ENCODE measurements around the gene IFFO2.

IFFO2 gene

DNA sequence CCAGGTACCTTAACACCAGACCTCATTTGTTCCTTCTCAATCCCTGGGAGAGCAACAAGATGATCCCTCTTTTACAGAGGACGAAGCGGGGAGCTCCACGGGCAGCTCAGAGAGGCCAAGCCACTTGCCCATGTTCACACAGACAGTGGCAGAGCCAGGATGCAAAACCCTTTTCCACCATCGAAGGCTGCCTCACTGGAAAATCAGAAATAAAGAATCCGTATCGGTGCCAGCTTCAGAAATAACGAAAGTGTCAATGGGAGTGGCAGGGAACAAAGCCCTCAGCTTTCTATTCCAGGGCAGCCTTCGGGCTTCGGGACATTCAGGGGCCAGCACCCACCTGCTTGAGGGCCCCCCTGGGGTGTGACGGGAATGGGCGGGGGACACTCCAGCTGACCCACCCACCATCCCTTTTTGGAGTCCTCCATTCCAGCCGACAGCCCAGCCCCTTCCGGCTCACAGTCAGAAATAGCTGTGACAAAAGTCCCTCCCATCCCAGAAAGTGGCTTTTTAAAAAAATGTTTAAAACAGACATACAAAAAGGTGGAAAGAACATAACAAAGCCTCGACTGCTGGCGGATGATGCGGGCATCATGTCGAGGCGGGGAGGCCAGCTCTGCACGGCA is 6.0 kb downstream of the IFFO2 start:
- no peak for DNase-seq (ENCODE audit: low spot score)

DNA sequence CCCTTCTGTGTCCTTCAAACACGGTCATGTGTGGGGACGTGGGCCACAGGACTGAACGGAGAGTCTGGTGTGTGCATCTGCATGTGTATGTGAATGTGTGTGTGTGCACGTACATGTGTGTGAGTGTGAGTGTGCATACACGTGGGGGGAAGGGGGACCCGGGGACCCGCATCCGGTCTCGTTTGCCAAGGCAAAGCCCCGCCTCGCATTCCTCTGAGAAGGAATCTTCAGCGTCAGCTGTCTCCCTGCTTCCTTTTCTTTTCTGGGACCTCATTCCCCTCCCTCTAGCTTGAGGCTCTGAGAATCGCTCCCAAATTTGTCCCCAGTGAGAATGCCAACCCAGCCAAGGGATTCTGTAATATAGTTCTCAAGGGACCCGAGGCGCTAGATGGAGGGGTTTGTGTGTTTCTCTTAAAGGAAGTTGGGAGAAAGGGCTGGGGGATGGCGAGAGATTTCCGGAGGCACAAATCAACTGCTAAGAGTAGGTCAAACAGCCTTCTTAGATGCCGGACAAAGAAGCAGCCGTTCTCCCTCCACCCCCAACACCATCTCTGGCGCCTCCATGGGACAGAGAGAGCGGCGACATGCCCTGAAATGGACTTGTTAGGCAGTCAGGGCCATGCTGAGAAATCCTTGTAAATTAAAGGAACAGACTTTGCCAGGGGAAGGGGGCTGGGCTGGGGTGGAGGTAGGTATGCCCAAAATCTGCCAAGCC is 6.6 kb downstream of the IFFO2 start:
- peak; percentile 55 for DNase-seq (ENCODE audit: low spot score)

DNA sequence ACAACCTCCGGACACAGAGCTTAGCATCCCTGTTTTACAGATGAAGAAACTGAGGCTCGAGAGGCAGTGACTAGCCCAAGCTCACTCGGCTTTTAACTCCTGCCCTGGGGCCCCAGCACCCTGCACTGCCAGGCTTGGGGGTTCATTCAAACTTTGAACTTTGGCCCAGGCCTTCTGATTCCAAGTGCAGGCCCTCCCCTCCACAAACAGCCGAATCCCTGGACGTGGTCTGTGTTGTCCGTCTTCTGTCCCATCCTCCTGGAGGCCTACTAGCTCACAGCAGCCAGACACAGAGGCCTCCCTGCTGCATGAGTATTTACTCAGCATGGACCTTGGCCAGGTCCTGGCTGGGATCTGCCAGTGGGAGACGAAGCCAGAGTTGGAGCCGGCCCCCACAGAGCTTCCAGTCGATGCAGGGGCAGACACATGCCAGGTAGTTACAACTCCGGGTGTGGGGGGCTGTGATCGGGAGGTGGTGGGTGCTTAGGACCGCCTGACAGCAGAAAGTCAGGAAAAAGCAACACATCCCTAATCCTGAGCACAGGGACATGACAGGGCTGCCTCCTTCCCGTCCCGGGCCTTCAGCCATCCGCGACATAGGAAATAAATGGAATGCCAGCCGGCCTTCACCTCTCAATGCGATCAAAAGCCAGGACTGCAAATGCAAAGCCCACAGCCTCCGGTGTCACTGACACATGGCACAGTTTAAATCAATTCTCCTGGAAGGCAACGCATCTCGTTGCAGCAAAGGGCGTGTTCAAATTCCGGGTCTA is 7.4 kb downstream of the IFFO2 start:
- DNase-seq (ENCODE audit: low spot score) = no peak

DNA sequence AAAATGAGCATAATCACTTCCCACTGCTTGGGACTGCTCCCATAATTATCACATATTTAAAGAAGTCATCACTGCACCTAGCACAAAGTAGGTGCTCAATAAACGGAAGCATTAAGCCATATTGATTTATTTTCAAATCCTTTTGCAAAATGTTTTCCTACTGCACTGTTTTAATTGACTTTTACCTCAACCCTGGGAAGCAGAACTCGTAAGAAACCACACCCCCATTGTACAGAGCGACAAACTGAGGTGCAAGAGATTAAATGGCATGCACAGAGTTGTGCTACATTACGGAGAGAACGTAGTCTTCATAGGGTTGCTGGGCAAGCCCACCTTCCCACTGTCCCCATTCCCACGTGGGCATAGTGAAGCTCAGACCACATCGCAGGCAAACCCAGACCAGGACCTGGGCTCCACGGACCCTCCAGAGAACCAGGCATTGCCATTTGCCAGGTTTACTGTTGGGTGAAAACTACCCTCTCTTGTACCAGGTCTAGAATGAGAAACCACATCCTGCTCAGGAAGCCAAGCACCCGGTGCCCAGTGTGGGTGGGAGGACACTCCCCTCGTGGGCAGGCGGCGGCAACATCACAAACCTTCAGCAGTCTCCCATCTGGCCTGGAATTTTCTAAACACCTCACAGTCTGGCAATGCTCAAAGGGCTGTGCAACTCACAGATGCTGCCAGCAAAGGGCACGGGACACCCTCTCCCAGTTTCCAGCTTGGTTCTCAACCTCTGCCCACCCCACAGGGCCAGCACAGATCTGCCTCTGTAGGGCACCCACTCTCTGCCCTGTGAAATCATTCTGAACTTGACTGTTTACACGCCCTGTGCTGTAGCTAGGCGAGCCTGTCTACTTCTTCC is 8.2 kb downstream of the IFFO2 start:
- peak; percentile 57 for DNase-seq (ENCODE audit: low spot score)

DNA sequence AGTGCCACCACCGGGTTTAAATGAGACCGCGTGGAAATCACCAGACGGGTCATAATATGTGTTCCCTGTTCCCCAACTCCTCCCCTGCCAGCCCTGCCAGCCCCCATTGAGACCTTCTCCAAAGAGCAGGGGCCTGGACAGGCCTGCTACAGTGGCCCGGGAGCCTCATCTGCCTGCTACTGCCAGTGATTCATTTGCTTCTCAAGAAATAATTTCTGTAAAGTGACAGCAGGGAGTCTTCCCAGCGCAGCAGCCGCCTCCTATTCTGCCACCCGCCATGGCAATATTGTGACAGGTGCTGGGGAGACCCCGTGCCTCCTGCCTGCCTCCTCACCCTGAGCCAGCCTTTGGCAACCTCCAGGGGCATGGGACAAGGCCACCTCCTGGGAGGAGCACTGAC is 8.9 kb downstream of the IFFO2 start:
- DNase-seq (ENCODE audit: low spot score) = no peak

DNA sequence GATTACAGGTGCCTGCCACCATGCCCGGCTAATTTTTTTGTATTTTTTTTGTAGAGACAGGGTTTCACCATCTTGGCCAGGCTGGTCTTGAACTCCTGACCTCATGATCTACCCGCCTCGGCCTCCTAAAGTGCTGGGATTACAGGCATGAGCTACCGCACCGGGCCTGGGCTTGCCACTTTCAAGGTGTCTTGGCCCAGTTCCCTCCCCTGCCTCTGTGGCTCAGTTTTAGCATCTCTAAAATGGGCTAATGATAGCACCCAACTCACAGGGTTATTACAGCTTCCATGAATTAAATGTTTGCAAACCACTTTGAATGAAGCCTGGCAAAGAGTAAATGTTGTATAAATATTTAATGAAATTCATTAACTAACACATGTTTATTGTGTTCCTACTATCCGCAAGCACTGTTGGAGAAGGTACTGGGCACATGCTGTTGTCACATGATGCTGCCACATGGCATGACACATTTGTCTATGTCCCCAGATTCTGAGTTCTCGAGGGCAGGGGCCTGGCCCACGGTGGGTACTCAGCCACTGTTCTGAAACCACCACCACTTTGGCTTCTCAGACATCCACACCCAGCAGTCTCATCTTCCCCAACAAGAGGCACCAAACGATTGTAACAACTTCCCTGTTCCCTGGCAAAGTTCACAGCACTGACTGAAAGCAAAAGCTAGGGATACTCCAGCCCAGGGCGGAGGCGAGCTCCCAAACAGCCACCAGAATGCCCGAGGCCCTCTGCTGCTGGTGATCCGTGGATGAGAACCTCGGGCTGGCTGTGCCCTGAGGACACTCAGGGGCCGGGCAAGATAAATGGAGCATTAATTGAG is 9.7 kb downstream of the IFFO2 start:
- DNase-seq (ENCODE audit: low spot score) = no peak

DNA sequence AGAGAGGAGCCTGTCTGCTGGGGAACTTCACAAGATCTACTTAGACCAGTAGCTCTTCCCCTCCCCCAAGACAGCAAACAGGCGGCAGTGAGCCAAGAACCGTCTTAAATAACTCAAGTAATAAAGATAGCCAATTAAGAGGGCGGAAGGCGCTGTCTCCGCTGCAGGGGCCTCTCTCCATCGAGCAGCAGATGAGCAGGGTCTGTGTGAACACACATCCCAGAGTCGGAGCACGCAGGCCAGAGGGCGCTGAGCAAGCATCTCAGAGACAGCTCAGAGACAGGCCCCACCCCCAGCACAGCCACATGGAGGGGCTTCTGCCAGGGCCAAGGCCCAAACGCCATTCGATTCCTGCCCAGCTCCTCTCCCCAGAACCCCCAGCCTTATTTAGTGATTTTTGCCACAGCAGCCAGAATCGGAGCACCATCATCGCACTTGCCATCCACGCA is 11.1 kb downstream of the IFFO2 start:
- no peak for DNase-seq (ENCODE audit: low spot score)

DNA sequence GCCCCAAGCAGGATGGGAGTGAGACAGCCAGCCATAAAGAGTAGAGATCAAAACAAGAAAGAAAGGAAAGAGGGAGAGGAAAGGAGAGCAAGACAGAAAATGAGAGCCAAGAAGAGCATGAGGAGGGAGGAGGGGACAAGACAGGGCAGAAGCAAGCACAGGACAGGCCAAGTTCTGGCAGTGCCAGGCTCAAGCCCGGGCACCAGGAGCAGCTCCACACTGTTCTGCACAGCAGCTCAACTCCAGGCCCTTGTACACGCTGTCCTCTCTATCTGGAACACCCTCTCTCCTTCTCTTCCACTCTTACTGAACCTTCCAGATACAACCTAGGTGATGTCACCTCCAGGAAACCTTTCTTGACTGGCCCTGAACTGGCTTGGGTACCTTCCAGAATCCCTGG is 11.7 kb downstream of the IFFO2 start:
- no peak for DNase-seq (ENCODE audit: low spot score)

DNA sequence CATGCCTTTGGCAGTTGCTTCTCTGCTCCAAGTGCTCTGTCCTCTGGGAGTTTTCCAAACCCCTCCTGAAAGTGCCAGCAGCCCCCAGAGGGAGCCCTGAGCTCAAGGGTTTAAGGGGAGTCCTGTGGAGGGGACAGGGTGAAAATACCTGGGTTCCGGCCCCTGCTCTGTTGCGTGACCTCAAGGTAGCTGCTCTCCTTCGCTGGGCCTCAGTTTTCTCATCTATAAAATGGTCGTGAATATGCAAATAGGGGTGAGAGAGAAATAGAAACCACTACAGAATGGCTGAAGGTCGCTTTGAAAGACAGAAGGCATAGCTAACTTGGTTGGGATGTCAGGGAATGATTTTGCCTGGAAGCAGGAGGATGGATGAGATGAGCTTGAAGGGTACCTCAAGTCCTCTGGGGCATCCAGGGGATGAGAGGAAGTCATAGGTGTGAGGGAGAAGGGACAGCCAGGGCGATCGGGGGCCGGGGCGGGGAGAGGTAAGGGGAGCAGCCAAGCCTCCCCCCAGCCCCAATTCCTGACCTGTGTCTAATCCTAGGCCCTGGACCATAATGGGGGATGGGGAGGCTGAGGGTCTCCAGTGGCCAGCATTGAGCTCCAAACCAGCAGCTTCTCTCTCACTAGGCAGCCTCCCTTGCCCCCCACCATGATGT is 12.4 kb downstream of the IFFO2 start:
- no peak for DNase-seq (ENCODE audit: low spot score)

DNA sequence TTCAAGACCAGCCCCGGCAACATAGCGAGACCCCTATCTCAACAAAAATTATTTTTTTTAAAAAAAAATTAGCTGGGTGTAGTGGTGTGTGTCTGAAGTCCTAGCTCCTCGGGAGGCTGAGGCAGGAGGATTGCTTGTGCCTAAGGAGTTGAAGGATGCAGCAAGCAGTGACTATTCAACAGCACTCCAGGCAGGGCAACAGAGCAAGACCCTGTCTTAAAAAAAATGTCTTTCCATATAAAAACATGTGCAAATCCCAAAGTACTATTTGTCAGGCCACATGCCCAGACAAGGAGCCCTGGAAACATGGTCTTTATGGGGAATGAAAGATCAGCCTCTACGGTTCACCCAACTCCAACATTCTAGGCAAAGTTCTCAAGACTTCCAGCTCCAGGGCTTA is 13.3 kb downstream of the IFFO2 start:
- DNase-seq (ENCODE audit: low spot score) = no peak

DNA sequence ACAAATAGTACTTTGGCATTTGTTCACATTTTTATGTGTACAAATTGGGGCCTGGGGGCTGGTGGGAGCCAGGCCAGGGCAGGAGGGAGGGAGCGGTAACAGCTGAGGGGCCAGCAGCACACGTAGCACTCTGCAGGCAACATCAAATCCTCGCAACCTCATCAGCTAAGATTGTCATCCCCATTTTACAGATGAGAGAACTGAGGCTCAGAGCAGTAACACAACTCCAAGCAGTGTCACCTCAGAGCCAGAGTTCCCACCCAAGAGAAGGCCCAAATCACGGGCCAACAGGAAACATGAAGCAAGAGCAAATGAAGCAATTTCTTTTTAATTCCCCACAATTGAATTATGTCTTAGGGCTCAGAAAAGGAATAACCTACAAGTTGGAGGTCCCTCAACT is 14.1 kb downstream of the IFFO2 start:
- DNase-seq (ENCODE audit: low spot score) = no peak

DNA sequence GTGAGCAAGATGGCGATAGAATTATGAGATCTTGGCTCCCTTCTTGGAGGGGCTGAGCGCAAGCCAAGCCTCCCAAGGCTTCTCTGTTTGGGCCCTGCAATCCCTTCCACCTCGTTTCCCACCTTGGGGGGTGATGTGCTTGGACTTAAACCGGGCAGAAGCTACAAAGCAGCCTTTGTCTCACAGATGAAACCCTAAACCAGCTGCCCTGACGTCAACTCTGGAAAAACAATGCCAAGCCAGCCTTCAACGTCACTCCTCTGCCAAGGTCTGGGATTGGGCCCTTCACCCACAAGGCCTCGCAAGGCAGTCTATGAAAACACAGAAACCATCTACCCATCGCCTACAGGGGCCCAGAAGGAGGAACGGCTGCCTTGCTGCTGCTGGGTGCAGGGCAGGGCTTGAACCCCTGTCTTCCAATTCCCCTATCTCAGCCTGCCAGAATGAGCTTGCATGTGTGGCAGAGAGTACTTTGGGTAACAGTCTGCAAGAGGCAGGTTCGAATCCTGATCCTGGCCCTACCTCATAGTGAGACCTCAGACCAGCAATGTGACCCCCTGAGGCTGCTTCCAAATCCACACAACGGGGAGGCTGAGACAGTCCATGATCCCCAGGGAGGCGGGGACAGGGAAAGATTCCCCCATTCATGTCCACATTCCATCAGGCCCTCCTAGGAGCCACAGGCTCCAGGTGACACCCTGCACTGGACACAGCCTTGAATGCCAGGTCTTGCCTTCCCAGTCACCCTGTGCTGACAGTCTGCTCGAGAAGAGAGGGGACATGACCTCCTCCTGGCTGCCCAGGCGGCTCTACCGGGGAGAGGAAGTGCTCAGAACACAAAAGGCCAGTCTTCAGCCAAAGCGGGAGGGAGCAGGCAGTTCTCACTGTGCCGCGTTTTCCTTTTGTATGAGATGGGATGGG is 15.0 kb downstream of the IFFO2 start:
- peak; percentile 92 for DNase-seq (ENCODE audit: low spot score)

DNA sequence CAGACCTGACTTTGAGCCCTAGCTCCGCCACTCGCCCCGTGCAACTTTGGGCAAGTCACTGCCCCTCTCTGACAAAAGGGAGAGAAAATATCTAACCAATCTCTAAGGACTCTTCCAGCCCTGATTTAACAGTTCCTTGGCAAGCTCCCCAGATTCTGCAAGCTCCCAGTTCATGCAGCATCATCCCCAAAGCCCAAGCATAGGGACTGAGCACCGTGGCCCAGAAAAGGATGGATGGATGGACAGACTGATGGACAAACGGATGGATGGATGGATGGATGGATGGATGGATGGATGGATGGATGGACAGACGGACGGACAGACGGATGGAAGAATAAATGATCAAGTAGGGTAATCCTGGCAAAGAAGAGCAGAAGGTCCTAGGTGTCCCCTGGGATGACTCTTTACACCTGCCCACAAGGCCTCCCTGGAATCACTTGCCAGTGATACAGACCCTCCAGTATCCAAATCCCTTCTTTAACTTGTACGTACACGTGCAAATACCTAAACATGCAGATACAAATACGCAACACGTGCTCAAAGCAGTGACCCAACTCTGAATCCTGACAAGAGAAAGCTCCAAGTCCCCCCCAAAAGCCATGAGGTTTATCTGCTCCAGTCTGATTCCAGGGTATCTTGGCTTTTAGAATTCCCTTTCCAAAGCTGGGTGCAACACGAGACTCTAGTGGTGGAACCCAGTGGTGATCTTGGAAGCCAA is 16.0 kb downstream of the IFFO2 start:
- DNase-seq (ENCODE audit: low spot score) = no peak

DNA sequence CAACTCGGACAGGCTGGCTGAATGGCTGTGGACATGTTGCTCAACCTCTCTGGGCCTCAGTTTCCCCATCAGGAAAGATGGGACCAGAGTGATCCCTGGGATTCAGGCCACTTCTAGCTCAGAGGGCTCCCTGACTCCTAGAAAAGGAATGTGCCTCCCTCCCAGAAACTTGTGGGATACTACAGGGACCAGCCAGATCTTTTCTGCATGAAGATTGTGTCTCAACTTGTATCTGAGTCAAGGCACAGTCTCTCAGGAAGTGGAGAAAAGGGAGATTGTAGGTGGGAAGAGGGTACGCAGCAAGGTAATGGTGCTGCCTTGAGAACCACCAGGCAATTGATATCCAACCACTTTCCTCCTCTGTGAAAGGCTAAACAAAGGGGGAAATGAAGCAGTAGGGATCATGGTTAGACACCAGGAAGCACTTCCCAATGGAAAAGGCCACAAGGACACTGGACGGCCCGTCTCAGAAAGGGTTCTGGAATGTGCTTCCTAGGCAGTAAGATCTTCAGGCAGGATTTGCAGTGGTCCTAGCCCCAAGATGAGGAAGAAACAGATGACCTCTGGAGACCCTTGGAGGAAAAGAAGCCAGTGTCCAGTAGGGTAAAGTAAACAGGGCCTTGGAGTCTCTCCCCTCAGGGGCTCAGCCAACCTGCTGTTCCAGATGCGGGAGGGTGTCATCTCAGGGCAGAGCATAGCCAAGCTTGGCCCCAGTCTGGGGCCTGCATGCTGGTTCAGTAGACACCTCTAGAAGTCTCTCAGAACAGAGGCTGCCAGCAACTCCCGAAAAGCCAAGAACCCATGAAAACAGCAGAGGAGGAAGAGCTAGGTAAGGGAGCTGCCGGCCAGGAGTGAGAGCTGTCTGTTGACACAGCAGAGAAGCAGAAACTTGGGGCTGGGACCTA is 16.8 kb downstream of the IFFO2 start:
- no peak for DNase-seq (ENCODE audit: low spot score)

DNA sequence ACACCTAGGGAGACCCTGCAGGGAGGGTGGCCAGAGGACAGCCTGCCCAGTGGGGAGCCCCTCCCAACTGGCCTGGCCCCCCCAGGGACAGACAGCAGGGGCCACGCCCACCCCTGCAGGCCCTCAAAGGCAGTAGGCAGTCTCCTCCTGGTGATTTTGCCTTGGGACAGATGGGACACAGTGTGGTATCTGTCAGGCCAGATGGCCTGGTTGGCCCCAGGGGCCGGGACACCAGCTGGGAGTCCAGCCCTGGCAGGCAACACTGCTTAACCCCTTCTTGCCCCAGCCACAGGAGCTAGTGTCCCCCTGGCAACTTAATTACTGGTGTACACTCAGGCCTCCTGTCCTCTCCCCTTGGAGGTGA is 17.8 kb downstream of the IFFO2 start:
- DNase-seq (ENCODE audit: low spot score) = no peak

DNA sequence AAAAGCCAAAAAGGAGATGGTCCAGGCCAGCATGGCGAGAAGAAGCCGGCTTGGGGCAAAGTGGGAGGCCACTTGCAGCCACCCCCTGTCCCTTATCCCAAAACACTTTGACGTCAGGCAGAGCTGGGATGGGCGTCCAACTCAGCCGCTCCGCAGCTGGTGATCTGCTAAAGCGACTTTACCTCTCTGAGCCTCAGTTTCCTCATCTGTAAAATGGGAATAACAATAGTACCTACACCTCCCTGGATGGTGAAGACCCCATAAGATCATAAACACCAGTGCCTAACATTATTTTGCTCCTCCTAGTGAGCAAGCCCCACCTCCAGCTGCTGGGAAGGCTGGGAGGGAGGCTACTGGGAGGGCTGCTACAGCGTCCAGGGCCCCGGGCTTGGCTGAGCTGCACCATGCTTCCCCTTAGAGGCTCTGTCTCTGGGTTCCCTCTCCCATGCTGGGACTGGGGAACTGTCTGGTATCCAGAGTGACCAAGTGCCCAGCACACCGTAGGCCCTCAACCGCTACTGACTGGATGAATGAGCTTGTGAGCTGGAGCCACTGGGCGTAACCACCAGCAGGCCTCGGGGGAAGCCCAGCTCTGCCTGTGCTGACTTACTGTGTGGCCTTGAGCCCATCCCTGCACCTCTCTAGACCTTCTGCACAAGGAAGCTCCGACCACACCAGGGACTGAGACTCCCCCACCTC is 18.3 kb downstream of the IFFO2 start:
- DNase-seq (ENCODE audit: low spot score) = no peak

DNA sequence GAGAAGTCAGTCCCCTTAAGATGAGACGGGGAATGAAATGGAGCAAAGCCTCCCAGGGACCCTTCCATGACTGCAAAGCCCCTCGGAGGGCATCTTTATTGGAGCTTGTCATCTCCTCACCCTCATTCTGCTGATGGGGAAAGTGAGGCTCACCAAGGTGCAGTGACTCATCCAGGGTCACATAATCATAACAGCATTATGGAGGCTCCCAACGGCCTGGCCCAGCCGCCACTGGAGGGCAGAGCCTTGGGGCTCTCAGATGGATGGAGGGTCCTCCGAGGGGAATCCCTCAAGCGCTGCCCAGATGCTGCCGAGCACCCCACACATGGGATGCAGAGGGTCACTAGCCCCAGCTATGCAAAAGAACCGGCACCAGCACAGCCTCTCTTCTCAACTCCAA is 18.9 kb downstream of the IFFO2 start:
- DNase-seq (ENCODE audit: low spot score) = no peak

Data from COLO829 (cell line).